NCI-H146 treated with DMSO at 0.1 percent for 48 hours (cell line): ENCODE data around the gene NLGN3.

Experiments used
- DNase-seq: peaks from one replicate; lab custom pipeline; 2025; ENCODE audit not compliant: unreplicated experiment; lab: John Stamatoyannopoulos, UW

Gene NLGN3

GRCh38 chrX:71118032-71118984 lies 26.3 kb upstream of the NLGN3 start, which contains the start of gene MED12:
Gene MED12, plus strand, starts transcription at chrX:71118596. Its CDS starts 159 bp downstream, at chrX:71118755.
- peak; percentile 68 for DNase-seq

DNA sequence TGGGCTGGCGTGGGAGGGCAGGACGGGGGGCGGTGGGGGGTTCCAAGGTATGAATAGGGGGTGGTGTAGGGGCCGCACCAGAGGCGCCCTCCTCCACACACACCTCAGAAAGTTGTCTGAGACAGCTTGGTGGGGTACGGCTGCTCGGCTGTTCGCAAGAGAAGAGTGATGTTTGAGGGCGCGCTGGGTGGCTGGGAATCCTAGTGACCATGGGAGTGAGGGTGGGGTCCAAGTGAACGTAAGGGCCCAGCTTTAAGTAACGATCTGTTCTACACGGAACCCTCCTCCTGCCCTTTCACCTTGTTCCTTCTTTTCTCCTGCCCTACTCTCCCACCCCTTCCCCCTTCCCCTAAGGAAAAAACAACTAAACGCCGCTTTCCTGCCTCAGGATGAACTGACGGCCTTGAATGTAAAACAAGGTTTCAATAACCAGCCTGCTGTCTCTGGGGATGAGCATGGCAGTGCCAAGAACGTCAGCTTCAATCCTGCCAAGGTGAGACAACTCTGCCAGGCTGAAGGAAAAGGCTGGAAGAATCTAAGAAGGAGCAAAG lies 25.6 kb upstream of the NLGN3 start:
- no peak for DNase-seq

DNA sequence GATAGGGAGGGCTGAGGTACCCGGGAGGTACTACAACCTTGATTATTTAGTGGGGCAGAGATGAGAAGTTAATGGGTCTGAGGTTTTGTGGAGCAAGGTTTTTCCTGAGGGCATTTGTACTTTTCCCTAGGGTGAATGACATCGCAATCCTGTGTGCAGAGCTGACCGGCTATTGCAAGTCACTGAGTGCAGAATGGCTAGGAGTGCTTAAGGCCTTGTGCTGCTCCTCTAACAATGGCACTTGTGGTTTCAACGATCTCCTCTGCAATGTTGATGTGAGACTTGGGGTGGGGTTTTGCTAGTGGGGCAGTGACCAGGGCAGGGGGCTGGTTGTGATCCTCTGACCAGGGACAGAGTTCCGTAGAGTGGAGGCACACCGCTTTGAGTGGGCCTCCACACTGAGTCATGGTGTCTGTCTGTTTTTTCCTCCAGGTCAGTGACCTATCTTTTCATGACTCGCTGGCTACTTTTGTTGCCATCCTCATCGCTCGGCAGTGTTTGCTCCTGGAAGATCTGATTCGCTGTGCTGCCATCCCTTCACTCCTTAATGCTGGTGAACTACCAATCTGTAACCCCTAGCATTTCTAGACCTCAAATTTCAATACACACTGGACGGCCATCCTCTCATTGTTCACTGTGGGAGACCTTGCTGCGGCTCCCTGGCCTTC lies 16.3 kb upstream of the NLGN3 start:
- DNase-seq: no peak

DNA sequence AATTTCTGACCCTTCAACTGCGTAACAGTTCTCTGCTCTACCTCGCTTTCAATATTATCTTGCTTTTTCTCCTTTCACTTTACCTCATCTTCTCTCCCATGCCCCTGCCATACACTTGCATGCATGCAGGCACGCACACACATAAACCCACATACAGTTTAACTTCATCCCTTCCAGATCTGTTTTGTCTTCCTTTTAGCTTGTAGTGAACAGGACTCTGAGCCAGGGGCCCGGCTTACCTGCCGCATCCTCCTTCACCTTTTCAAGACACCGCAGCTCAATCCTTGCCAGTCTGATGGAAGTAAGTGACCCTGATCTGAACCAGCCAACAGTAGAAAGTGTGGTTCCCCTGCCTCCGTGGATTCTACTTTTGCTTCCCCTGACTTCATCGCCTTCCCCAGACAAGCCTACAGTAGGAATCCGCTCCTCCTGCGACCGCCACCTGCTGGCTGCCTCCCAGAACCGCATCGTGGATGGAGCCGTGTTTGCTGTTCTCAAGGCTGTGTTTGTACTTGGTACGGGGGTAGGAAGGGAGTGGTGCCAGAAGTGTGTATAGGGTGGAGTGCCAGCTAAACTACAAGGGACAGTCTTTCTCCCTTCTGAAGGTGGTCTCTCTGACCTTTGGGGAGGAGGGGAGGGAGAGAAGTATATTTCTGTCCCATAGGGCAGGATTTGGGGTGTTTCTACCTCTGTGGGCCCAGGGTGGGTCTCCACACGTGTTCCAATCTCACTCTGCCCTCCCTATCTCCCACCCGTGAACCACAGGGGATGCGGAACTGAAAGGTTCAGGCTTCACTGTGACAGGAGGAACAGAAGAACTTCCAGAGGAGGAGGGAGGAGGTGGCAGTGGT lies 15.5 kb upstream of the NLGN3 start:
- DNase-seq: no peak

GRCh38 chrX:71131510-71131909 lies 13.1 kb upstream of the NLGN3 start:
- no peak for DNase-seq

GRCh38 chrX:71140440-71140839 lies 4.2 kb upstream of the NLGN3 start:
- no peak for DNase-seq

GRCh38 chrX:71143508-71143907 lies 1.1 kb upstream of the NLGN3 start:
- no peak for DNase-seq

DNA sequence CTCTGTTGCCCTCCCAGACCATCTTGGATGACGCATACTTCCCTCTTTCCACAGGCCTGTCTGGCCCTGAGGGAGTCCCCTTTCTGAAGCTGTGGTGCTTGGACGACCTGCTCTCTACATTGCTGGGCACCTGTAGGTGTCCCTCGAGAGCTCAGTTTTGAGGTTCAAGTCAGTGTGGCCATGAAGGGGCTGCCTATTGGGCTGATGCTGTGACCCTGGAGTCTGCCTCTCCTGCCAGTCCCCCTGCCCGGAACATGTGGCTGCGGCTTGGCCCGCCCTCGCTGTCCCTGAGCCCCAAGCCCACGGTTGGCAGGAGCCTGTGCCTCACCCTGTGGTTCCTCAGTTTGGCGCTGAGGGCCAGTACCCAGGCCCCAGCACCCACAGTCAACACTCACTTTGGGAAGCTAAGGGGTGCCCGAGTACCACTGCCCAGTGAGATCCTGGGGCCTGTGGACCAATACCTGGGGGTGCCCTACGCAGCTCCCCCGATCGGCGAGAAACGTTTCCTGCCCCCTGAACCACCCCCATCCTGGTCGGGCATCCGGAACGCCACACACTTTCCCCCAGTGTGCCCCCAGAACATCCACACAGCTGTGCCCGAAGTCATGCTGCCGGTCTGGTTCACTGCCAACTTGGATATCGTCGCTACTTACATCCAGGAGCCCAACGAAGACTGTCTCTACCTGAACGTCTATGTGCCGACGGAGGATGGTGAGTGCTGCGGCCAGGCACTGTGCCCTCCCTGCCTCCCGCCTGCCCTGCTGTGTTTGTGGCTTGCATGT lies 3.0 kb downstream of the NLGN3 start:
- DNase-seq: no peak

DNA sequence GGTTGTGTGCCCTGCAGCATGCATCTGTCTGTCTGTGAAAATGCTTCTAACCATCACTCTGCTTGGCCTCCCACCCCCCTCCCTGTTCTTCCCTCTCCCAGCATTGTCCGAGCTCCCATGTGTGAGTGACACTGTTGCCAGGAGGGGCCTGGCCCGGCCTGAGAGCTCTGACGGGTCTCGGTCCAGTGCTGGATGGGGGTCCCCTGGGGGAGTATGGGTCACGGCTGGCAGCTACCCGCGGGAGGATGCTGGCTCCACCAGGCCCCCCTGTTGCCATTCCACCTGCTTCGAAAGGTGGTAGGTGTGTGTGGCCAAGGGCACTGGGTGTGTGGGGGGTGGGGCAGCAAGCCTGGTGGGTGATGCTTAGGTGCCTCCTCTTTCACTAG lies 3.6 kb downstream of the NLGN3 start:
- DNase-seq: no peak

DNA sequence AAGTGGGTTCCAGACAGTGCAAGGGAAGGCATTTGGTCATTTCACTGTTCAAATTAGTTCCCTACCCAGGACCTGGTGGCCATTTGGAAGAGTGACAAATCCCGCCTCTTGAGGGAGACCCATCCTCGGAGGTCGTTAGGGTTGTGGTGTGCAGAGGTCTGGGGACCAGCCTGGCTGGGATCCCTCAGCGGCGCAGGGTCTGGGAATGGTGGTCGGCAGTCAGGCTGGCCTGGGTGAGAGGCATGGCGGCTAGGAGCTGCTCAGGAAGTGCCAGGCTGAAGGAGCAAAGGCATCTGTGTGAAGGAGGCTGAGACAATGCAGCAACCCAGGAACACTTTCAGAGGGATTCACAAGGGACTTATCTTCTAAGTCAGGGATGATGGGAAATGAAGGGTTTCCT lies 6.7 kb downstream of the NLGN3 start:
- DNase-seq: no peak

DNA sequence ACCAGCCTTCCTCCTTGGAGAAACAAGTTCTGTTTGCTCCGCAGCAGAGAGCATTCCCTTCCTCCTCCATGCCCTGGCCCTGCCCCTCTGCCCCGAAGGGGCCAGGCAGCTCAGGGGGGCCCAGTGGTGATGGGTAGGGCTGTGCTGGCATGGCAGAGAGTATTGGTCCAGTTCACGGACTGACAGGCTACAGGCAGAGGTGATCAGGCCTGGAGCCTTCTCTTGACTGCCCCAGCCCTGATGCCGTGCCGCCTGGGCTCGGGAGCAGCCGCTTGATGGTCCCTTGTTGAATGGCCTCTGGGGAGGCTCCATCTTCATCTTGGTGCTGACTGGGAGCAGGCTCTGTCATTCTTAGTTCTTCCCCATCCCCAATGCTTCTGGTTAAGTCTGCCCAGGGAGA lies 9.6 kb downstream of the NLGN3 start:
- DNase-seq: no peak

GRCh38 chrX:71154641-71155040 lies 10.0 kb downstream of the NLGN3 start:
- DNase-seq: no peak

- no peak for DNase-seq
Observed at GRCh38 chrX:71158603-71159002, 14.0 kb downstream of the NLGN3 start.

GRCh38 chrX:71159335-71159734 lies 14.7 kb downstream of the NLGN3 start:
- DNase-seq: no peak

GRCh38 chrX:71160475-71160874 lies 15.8 kb downstream of the NLGN3 start:
- no peak for DNase-seq

DNA sequence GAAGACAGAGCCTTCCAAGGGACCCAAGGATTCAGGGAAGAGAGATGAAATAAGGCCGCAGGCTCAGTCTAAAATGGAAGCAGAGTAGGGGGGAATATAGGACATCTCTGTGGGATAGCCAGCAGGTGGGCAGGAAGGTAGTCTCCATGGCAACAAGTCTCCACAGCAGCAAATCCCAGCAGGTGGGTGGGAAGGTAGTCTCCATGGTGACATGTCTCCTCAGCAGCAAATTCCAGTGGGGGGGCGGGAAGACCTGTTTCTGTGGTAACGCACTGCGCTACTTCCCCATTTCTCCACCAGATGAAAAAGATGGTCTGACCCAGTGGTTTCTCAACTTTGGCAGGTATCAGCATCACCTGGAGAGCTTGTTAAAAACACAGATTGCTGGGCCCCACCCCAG lies 18.3 kb downstream of the NLGN3 start:
- DNase-seq: peak; percentile 51

GRCh38 chrX:71164071-71164470 lies 19.4 kb downstream of the NLGN3 start:
- no peak for DNase-seq

GRCh38 chrX:71166461-71166860 lies 21.8 kb downstream of the NLGN3 start:
- no peak for DNase-seq

DNA sequence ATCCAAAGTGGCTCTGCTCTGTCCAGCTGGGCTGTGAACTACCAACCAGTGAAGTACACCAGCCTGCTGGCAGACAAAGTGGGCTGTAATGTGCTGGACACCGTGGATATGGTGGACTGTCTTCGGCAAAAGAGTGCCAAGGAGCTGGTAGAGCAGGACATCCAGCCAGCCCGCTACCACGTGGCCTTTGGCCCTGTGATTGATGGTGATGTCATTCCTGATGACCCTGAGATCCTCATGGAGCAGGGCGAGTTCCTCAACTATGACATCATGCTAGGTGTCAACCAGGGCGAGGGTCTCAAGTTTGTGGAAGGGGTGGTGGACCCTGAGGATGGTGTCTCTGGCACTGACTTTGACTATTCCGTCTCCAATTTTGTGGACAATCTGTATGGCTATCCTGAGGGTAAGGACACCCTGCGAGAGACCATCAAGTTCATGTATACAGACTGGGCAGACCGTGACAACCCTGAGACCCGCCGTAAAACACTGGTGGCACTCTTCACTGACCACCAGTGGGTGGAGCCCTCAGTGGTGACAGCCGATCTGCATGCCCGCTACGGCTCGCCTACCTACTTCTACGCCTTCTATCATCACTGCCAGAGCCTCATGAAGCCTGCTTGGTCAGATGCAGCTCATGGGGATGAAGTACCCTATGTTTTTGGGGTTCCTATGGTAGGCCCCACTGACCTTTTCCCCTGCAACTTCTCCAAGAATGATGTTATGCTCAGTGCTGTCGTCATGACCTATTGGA lies 22.6 kb downstream of the NLGN3 start:
- DNase-seq: no peak

GRCh38 chrX:71168134-71168533 lies 23.5 kb downstream of the NLGN3 start:
- DNase-seq: no peak
